Stimulated activated CD4-positive, alpha-beta T cell treated with anti-CD3 and anti-CD28 coated beads, Interleukin-2, amount 100 ng/mL, for 4 hours (primary cell): ENCODE data around the gene PICK1.
"Not testable (repeated sequence)": the region's sequence is repeated elsewhere in the genome, so short reads cannot be mapped to it uniquely, and the experiment has no call there.

Experiments
- DNase-seq: peaks from one replicate; pipeline ENCODE4 v3.0.0-alpha.2; 2020; ENCODE audit warnings: low read depth

Gene PICK1

DNA sequence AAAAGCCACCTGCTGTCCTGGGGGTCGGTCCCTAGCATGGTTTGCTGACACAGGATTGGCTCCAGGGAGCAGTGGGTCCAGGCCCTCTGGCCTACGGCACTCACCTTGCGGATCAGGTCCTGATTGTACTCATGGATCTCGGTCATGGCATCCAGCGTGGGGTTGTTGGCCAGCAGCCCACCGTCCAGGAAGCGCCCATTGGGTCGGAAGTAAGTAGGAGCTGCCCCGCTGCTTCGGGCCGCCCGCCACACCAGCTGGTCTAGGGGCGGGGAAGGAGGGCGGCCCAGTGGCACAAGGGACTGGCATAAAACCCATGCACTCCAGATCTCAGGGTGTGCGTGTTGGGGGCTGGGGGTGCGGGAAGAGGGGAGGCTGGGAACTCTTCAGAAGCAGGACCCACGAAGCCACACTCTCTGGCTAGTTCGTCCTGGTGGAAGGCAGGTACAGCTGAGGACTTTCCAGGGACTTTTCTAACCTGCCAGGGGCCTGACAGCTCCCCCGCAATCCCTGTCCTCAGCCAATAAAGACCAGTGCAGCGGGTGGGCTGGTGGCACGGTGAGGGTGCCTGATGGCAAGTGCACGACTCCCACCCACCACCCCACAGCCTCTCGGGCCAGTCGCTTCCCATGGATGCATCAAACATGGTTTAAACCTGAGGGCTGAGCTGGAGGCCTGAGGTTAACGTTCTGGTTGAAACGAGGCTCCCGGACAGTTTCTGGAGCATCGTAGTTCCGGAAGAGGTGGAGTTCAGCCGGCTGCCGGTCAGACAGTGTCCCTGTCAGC lies 58.4 kb downstream of the PICK1 start:
- DNase-seq, result no peak

DNA sequence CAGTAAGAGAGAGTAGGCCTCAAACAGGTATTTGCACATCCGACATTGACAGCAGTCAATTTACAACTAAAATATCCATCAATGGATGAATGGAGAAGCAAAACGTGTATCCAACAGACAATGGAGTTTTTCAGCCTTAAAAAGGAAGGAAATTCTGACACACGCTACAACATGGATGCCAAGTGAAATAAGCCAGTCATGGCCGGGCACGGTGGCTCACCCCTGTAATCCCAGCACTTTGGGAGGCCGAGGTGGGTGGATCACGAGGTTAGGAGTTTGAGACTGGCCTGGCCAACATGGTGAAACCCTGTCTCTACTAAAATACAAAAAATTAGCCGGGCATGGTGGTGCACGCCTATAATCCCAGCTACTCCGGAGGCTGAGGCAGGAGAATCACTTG lies 60.4 kb downstream of the PICK1 start:
- DNase-seq, result not testable (repeated sequence)

GRCh38 chr22:38118182-38118581 lies 61.0 kb downstream of the PICK1 start:
- no peak for DNase-seq

- DNase-seq, result not testable (repeated sequence)
Observed at GRCh38 chr22:38118747-38119146, 61.5 kb downstream of the PICK1 start.

DNA sequence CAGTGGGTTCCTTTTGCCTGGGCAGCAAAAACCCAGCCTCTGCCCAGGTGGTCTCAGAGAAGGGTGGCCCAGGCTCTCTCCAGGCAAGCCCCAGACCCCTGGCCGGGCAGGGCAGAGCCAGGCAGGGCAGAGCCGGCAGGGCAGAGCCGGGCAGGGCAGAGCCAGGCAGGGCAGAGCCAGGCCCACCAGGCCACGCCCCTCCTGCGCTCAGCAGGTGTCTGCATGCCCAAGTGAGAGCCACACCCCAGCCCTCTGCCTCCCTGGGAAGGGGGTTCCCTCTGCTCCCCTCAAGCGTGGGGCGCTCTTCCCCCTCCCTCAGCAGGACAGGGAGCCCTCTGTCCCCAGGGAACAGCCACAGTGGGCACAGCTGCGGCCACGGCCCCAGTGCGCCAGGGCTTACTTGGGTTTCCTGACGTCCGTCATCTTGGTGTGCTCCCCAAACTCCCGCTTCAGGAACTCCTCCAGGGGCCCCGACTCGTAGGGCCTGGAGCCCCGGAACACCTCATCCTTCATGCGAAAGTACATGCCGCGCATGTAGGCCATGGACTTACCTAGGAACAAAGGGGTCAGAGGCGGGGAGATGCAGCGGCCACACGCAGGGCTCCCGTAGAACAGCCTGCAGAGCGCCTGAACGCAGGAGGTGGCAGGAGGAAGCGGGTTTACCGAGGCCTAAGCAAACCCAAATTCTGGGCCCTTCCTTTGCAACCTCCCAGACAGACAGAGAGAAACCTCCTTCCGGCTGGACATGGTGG lies 63.3 kb downstream of the PICK1 start:
- DNase-seq, result no peak

DNA sequence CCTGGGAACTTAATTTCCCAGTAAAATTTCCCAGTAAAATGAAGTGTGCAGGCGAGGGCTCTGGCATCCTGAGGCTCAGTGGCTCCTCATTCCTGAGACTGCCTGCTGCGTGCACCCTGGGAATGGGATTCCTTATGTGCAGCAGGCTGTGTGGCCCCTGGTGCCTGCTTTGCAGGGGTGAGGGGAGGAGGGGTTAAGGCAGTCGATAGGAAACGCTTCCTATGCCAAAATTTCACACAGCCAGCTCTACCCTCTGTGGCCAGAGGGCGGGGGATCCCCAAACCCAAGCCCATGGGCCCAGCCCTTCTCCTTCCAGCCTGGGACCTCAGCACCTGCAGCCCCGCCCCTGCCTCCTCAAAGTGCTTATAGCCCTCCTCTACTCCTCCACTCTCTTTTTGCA lies 65.4 kb downstream of the PICK1 start:
- no peak for DNase-seq

DNA sequence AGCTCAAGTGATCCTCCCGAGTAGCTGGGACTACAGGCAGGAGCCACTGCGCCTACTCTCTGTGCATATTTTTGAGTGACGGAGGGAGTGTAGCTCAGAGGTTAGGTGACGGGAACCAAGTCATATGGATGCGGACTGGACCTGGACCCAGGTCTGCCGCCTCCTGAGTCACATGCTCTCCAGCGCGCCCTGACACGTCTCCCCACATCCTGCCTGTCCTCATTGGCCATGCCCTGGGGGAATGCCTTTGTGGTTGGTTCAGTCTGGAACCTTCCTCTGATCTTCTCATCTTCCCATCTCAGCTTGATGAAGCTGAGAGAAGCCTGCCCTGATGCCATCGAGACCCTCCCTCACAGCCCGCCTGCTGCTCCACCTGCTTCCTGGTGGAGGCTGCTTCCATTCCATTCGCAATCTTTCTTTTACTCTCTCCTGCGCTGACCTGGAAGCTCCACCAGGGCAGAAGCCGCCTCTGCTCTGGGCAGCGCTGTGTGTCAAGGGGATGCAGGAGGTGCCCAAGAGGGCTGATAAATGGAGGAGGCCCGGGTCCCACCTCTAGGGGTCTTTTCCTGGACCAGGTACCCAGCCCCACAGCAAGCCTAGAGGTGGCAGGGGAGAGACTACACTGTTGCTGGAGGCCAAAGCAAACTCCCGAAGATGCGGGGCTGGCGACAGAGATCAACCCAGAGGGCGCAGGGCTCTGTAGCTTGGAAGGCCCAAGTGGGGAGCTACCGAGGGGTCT lies 67.2 kb downstream of the PICK1 start:
- DNase-seq, result no peak

GRCh38 chr22:38125038-38125610 lies 67.9 kb downstream of the PICK1 start:
- no peak for DNase-seq
